HG02798 (cell line): Measurements from ENCODE around the gene DDX31.

Source experiments
- ATAC-seq: cut with Tn5 transposase; IDR thresholded peaks from one replicate; pipeline ENCODE4 v1.9.1; 2021; ENCODE audit warnings: mild to moderate bottlenecking; ENCODE audit not compliant: unreplicated experiment, poor library complexity

DDX31 gene

GRCh38 chr9:132674485-132674884 lies 4.7 kb upstream of the DDX31 start:
- ATAC-seq: no peak

GRCh38 chr9:132673355-132673754 lies 3.6 kb upstream of the DDX31 start:
- ATAC-seq: no peak

- ATAC-seq: no peak
These were observed 2.6 kb upstream of the DDX31 start for GRCh38 chr9:132672413-132672690.

GRCh38 chr9:132671620-132672412 lies 2.0 kb upstream of the DDX31 start:
- ATAC-seq: no peak

DNA sequence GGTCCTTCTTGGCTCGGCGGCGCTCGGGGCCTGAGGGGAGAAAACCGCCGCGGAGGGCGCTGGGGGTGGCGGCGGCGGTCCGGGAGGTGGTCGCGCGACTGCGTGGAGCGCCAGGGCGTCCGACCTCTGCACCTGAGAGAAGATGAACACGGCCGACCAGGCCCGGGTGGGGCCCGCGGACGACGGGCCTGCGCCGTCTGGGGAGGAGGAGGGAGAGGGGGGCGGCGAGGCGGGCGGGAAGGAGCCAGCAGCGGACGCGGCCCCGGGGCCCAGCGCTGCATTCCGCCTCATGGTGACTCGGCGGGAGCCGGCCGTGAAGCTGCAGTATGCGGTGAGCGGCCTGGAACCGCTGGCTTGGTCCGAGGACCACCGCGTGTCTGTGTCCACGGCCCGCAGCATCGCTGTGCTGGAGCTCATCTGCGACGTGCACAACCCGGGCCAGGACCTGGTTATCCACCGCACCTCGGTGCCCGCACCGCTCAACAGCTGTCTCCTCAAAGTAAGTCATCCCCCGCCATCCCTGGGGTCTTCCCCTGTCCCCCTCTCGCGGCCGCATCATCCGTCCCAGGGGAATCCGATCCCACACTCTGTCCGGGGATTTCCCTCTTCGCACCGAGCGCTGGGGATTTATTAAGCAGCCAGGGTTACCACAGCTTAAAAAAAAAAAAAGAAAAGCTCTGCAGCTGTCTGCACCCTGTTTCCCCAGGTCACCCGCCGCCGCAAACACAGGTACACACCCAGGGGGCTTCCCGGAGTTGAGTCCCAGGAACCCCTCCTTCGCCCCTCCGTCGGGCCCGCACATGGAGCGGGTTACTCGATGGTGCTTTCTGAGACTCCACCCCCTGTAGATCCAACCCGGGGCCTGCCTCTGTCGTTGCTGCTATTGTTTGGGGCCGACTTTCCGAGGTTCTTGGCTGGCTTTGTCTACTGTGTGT lies 941 bp upstream of the DDX31 start, which contains the start of gene GTF3C4:
GTF3C4 (plus strand) TSS at position 8 of the 935 bp plus-strand sequence; CDS start at position 143, 135 bp downstream.
- ATAC-seq: peak; percentile 58

DNA sequence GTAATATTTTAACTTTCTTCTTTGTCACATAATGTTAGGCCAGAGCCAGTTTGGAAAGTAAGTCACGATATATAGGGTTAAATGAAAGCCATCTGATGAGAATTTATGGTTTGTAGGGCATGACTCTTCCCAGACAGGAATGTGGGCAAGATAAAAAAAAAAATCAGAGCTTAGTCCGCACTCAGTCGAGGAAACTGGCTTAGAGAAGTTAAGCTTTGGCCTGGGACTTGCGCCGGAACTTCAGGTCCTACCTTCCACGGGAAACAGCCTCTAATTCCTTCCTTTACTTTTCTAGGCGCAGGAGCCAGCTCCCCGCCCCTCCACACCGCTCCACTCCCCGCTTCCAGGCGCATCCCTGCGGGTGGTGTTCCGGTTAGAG lies 475 bp downstream of the DDX31 start:
- ATAC-seq: no peak

- ATAC-seq: no peak
These were observed 5.9 kb downstream of the DDX31 start for GRCh38 chr9:132663851-132664250.

- ATAC-seq: no peak
These were observed 6.7 kb downstream of the DDX31 start for GRCh38 chr9:132663117-132663516.

- no peak for ATAC-seq
These were observed 7.4 kb downstream of the DDX31 start for GRCh38 chr9:132662152-132662945.

DNA sequence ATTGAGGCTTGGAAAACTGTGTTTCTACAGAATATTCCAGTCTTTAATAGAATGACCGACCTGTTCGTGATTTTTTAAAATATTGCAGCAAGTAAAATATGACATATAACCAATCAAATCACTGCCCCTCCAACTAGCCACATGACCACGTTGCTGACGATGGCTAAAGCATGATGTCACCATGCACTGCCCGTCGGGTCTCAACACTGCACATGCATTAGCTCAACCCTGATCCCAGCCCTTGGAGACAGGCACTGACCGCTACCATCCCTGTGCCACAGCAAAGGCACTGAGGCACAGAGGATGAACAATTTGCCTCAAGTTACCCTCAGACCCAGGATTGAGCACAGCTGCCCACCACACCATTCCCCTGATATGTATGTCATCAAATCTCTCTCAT lies 13.5 kb downstream of the DDX31 start:
- ATAC-seq: no peak

GRCh38 chr9:132651259-132651658 lies 18.5 kb downstream of the DDX31 start:
- no peak for ATAC-seq

- ATAC-seq: no peak
These were observed 21.1 kb downstream of the DDX31 start for GRCh38 chr9:132648685-132649084.

DNA sequence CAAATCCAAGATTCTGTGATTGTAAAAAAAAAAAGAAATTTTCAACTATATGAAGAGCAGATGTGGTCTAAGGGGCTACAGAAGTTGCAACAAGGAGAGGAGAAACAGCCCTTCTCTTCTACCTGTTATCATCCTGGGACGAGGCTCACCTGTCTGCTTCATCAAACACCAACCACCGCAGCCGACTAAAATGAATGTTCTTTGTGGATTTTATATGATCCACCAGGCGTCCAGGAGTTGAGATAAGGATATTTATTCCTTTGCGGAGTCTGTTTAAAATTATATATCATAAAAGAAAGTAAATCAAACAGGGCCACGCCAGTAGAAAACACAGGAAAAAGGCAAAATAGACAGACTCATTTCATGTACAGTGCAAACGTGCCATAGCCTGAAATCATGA lies 21.5 kb downstream of the DDX31 start:
- ATAC-seq: no peak

DNA sequence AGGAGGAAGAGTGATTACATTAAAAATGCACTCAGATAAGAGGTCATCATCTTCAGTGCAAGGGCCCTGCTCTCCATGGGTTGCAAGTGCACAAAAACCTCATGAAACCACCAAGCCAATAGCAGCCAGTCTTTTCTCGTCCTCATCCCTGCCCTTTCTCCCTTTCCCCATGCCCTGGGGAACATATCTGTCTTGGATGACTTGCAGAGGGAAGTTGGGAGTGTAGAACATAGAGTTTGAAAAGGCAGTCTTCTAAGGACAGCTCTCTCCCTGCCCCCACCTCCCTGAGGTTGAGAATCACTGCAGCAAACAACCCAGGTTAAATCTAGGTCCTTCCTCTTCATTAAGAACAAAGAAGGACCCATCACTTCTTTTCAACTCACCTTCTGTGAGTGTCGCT lies 22.0 kb downstream of the DDX31 start:
- ATAC-seq: no peak

GRCh38 chr9:132647355-132647754 lies 22.4 kb downstream of the DDX31 start:
- ATAC-seq: no peak

- ATAC-seq: no peak
These were observed 23.1 kb downstream of the DDX31 start for GRCh38 chr9:132646726-132647125.

- ATAC-seq: no peak
These were observed 24.1 kb downstream of the DDX31 start for GRCh38 chr9:132645711-132646110.

- ATAC-seq: no peak
These were observed 24.5 kb downstream of the DDX31 start for GRCh38 chr9:132645306-132645705.

GRCh38 chr9:132644251-132644650 lies 25.5 kb downstream of the DDX31 start:
- ATAC-seq: no peak

DNA sequence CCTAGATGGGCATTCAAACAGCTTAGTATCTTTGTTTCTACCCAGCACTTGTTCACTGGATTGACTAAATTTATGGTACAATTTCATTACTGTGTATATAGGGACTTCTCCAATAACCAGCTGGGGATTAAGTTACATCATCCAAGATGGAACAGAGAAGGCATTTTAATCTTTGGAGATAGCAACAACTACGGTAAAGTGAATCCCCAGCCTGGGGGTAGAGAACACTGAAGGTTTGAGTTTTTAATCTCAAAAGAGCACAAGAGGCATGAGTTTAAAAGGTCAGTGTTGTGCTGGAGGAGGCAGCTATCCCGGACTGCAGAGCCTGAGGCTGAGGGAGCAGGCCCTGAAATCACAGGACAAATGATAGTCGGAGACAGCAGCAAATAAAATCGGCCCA lies 28.6 kb downstream of the DDX31 start:
- no peak for ATAC-seq

DNA sequence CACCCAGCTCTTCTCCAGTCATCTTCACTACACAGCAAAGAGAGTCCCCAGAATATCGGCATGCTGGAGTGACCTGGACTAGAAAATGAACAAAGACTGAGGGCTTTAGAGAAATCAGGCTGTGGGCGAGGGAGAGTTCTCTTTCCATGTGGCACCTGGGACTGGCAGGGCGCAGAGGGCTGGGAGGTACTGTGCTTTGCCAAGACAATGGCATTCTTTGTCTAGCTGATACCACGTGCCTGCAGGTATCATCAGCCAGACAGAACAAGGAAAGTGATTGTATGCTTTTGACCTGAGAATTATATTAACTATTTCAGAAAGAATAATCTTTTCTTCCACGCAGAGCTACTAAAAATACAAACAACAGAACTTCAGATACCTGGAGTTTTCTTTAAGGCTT lies 30.5 kb downstream of the DDX31 start:
- ATAC-seq: no peak
